GM23338 (cell line): ENCODE data around the gene TSPOAP1. TPM values are rescaled to one million over a fixed set of nuclear protein-coding genes. Genes with fewer than 3 reads are reported as not detected.

ENCODE experiments used
- ATAC-seq: fragments of 200-7000 bp; cut with Tn5 transposase; 3 replicates; pipeline ENCODE4 v1.9.1; 2020
- DNase-seq: peaks from one replicate; pipeline ENCODE4 v3.0.0-alpha.2; 2015; ENCODE audit warnings: low spot score
- H2AFZ ChIP-seq: fragments of 200-600 bp; sonication (generic); 2 replicates; pipeline ENCODE4 v1.8.0; 2016; ENCODE audit warnings: antibody characterized with exemption, mild to moderate bottlenecking, moderate library complexity
- H3F3A ChIP-seq: fragments of 200-600 bp; sonication (generic); replicated peaks from 2 replicates; pipeline ENCODE4 v1.8.0; 2017; ENCODE audit warnings: antibody characterized with exemption, mixed run types, low read depth
- H3K27ac ChIP-seq: fragments of 200-600 bp; sonication (generic); 2 replicates; pipeline ENCODE4 v1.6.1; 2016; ENCODE audit warnings: low read depth
- H3K27me3 ChIP-seq: fragments of 200-600 bp; sonication (generic); 2 replicates; pipeline ENCODE4 v1.8.0; 2016; ENCODE audit warnings: mild to moderate bottlenecking, mixed run types, moderate library complexity; ENCODE audit not compliant: insufficient read depth
- H3K36me3 ChIP-seq: fragments of 200-600 bp; sonication (generic); 2 replicates; pipeline ENCODE4 v1.8.0; 2016; ENCODE audit warnings: mild to moderate bottlenecking; ENCODE audit not compliant: insufficient read depth
- H3K4me1 ChIP-seq: fragments of 200-600 bp; sonication (generic); 2 replicates; pipeline ENCODE4 v1.8.0; 2016; ENCODE audit warnings: mild to moderate bottlenecking, moderate library complexity; ENCODE audit not compliant: insufficient read depth
- H3K4me2 ChIP-seq: fragments of 200-600 bp; sonication (generic); 2 replicates; pipeline ENCODE4 v1.7.1; 2017; ENCODE audit warnings: mixed run types
- H3K4me3 ChIP-seq: fragments of 200-600 bp; sonication (generic); 2 replicates; pipeline ENCODE4 v1.6.1; 2016; ENCODE audit warnings: mixed run types
- H3K79me2 ChIP-seq: fragments of 200-600 bp; sonication (generic); replicated peaks from 2 replicates; pipeline ENCODE4 v1.8.0; 2017; ENCODE audit warnings: mild to moderate bottlenecking; ENCODE audit not compliant: insufficient read depth
- H3K9me2 ChIP-seq: fragments of 200-600 bp; sonication (generic); 2 replicates; pipeline ENCODE4 v1.8.0; 2017; ENCODE audit not compliant: insufficient read depth
- H4K20me1 ChIP-seq: fragments of 200-600 bp; sonication (generic); replicated peaks from 2 replicates; pipeline ENCODE4 v1.8.0; 2017; ENCODE audit warnings: mild to moderate bottlenecking; ENCODE audit not compliant: insufficient read depth
- H3K27ac Mint-ChIP-seq: 2 replicates; pipeline ENCODE4 v1.8.0; 2020; ENCODE audit warnings: inconsistent platforms, mild to moderate bottlenecking, moderate library complexity, mixed read lengths
- H3K27me3 Mint-ChIP-seq: 3 replicates; pipeline ENCODE4 v1.8.0; 2022; ENCODE audit warnings: low read depth, mild to moderate bottlenecking, moderate library complexity, mixed read lengths, inconsistent platforms; ENCODE audit not compliant: insufficient read depth, poor library complexity
- H3K36me3 Mint-ChIP-seq: 3 replicates; pipeline ENCODE4 v1.8.0; 2021; ENCODE audit warnings: low read depth, mild to moderate bottlenecking, inconsistent platforms, moderate library complexity, mixed read lengths
- H3K4me1 Mint-ChIP-seq: 3 replicates; pipeline ENCODE4 v1.8.0; 2020; ENCODE audit warnings: mild to moderate bottlenecking, inconsistent platforms, mixed read lengths
- H3K4me3 Mint-ChIP-seq: 3 replicates; pipeline ENCODE4 v1.8.0; 2021; ENCODE audit warnings: moderate library complexity, mild to moderate bottlenecking, inconsistent platforms, mixed read lengths
- H3K9me3 Mint-ChIP-seq: 3 replicates; pipeline ENCODE4 v1.8.0; 2020; ENCODE audit warnings: moderate library complexity, mild to moderate bottlenecking, inconsistent platforms, mixed read lengths
- NANOG ChIP-seq: IDR thresholded peaks from 2 replicates; pipeline ENCODE4 v1.6.1; 2016; ENCODE audit warnings: antibody characterized with exemption, borderline replicate concordance
- POLR2AphosphoS5 ChIP-seq: IDR thresholded peaks from 2 replicates; pipeline ENCODE4 v1.6.1; 2016; ENCODE audit warnings: antibody characterized with exemption, low read depth
- ZNF114 ChIP-seq: fragments of 250-450 bp; sonication (Bioruptor Pico); IDR thresholded peaks from 2 replicates; pipeline ENCODE4 v1.5.0; 2020; ENCODE audit warnings: mild to moderate bottlenecking, moderate library complexity
- ZNF331 ChIP-seq: fragments of 250-450 bp; sonication (Bioruptor Pico); IDR thresholded peaks from 2 replicates; pipeline ENCODE4 v1.5.0; 2020; ENCODE audit warnings: low read depth, mild to moderate bottlenecking, moderate library complexity
- ZNF462 ChIP-seq: fragments of 250-450 bp; sonication (Bioruptor Pico); IDR thresholded peaks from 2 replicates; pipeline ENCODE4 v1.5.0; 2020; ENCODE audit warnings: mild to moderate bottlenecking, moderate library complexity
- polyA plus RNA-seq: library from polyadenylated mRNA; unstranded; fragments of >200 nt; fragmentation: Nextera tagmentation; extraction: Ambion mirVana; gene quantifications from 2 replicates; pipeline ENCODE4 v1.2.1, GENCODE V29; 2016
- total RNA-seq: library from RNA; depleted of rRNA; stranded (reverse); fragments of >200 nt; shearing (Covaris generic); gene quantifications from 2 replicates; pipeline ENCODE4 v1.2.3, GENCODE V29; 2014

The TSPOAP1 gene
- total and polyA plus RNA-seq, 2 experiments from 2014 or later, result 7.3 to 11.8 TPM

GRCh38 chr17:58281511-58282011 lies 47.0 kb downstream of the TSPOAP1 start:
- no peaks in the 10 kb centered on the region for H4K20me1 ChIP-seq
- Mint-ChIP-seq H3K27me3 (peaks cover 21% of the 10 kb centered on the region), H3K36me3 (no peaks in the 10 kb centered on the region), H3K4me1 (peaks cover 25% of the 10 kb centered on the region), H3K27ac (no peak overlapping the region), H3K9me3 (no peaks in the 10 kb centered on the region), H3K4me3 (no peak overlapping the region)
- TF ChIP-seq ZNF462 (CRISPR knock-in tag) (no peak), NANOG (no peak), ZNF331 (no peak), ZNF114 (no peak)
- DNase-seq, result peak; percentile 19
- no peak overlapping the region for H3K4me3 ChIP-seq
- H3K4me1 ChIP-seq, result peaks cover 20% of the 10 kb centered on the region; the same call in 1 of the 2 replicates
- H3F3A ChIP-seq, result no peaks in the 10 kb centered on the region
- H3K4me2 ChIP-seq, result no peak overlapping the region
- ATAC-seq, result no peak
- no peaks in the 10 kb centered on the region for H3K36me3 ChIP-seq
- H3K27me3 ChIP-seq, result peaks cover 30% of the 10 kb centered on the region
- H3K27ac ChIP-seq, result no peak overlapping the region
- H3K79me2 ChIP-seq, result no peaks in the 10 kb centered on the region
- H3K9me2 ChIP-seq, result peaks cover 5% of the 10 kb centered on the region; the same call in 1 of the 2 replicates
- H2AFZ ChIP-seq, result no peak overlapping the region

DNA sequence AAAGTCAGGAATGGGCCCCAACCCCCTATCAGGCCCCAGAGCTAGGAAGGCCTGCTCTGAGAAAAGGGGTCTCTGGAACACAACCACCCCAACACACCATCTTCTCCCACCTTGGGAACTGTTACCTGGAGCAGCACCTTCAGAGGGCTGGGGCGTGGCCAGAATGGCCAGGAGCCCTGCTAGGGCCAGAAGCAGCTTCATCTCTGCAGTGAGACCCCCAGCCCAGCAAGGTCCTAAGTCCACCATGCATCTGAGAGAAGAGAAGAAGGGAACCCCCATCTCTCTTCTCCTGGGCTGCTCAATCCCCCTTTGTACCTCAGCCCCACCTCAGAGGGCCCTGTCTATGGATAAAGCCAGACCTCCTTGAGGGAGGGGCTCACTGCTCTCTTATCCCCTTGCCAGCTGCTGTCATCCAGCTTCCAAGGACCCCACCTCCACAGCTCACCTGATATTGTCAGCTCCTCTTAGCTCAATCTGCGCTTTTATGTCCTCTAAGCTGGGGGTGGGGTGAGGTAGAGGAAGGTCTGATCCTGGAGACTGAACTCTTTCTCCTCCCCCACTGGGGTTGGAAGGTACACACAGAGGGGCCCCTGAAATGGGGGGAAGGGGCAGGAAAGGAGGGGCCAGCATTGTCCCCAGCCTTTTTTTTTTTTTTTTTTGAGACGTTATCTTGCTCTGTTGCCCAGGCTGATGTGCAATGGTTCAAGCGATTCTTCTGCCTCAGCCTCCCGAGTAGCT lies 47.9 kb downstream of the TSPOAP1 start, which contains the start of gene MPO:
MPO (minus strand) TSS at position 456 of the 738 bp plus-strand sequence; CDS start at position 279, 177 bp downstream.
- Histone ChIP-seq H3K9me2 (peaks cover 5% of the 10 kb centered on the region; the same call in 1 of the 2 replicates), H3K4me3 (no peak within 1 kb of the TSS), H3K27me3 (peaks cover 30% of the 10 kb centered on the region), H3F3A (no peaks in the 10 kb centered on the region), H4K20me1 (no peaks in the 10 kb centered on the region), H3K36me3 (no peaks in the 10 kb centered on the region), H3K27ac (no peak within 1 kb of the TSS), H2AFZ (peak within 1 kb of the TSS; percentile 90), H3K4me1 (peaks cover 20% of the 10 kb centered on the region; the same call in 1 of the 2 replicates), H3K79me2 (no peaks in the 10 kb centered on the region), H3K4me2 (no peak within 1 kb of the TSS)
- DNase-seq (no peak), ATAC-seq (no peak)
- Mint-ChIP-seq H3K4me3 (no peak within 1 kb of the TSS), H3K9me3 (no peaks in the 10 kb centered on the region), H3K4me1 (peaks cover 25% of the 10 kb centered on the region), H3K27ac (no peak within 1 kb of the TSS), H3K27me3 (peaks cover 23% of the 10 kb centered on the region), H3K36me3 (no peaks in the 10 kb centered on the region)
- no peak for TF ChIP-seq ZNF114
- no peak for TF ChIP-seq ZNF462 (CRISPR knock-in tag)
- TF ChIP-seq POLR2AphosphoS5, result no peak
